ENCODE data around the gene MEGF6. TPM values are rescaled to one million over a fixed set of nuclear protein-coding genes. Genes with fewer than 3 reads are reported as not detected.

Gene MEGF6
- total RNA-seq, 1 donor = 2.2 TPM

DNA sequence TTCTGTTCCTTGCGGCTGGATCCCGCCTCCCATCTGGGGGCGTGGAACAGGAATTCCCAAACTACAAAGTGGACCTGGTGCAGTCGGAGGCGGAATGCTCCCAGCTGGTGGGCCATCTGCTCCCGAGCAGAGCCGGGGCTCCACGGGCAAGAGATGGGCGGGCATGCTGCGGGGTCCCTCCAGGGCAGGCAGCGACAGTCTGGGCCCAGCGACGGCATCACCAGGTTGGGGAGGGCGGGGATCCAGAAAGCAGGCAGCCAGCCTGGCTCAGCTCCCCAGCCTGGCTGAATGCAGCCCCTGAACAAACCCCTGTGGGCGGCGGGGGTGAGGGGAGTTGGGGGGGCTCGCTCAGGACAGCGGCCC, 3.6 kb downstream of the MEGF6 start:
- no peak overlapping the region for H3K4me3 ChIP-seq (ENCODE audit: low read depth, low read length)
- TF ChIP-seq, protein P1, sequence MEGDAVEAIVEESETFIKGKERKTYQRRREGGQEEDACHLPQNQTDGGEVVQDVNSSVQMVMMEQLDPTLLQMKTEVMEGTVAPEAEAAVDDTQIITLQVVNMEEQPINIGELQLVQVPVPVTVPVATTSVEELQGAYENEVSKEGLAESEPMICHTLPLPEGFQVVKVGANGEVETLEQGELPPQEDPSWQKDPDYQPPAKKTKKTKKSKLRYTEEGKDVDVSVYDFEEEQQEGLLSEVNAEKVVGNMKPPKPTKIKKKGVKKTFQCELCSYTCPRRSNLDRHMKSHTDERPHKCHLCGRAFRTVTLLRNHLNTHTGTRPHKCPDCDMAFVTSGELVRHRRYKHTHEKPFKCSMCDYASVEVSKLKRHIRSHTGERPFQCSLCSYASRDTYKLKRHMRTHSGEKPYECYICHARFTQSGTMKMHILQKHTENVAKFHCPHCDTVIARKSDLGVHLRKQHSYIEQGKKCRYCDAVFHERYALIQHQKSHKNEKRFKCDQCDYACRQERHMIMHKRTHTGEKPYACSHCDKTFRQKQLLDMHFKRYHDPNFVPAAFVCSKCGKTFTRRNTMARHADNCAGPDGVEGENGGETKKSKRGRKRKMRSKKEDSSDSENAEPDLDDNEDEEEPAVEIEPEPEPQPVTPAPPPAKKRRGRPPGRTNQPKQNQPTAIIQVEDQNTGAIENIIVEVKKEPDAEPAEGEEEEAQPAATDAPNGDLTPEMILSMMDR (IDR thresholded peaks at IDR 0.05; ENCODE audit: insufficient read depth, low read depth, low read length) = no peak
- DNase-seq (ENCODE audit: low read depth) = no peak

DNA sequence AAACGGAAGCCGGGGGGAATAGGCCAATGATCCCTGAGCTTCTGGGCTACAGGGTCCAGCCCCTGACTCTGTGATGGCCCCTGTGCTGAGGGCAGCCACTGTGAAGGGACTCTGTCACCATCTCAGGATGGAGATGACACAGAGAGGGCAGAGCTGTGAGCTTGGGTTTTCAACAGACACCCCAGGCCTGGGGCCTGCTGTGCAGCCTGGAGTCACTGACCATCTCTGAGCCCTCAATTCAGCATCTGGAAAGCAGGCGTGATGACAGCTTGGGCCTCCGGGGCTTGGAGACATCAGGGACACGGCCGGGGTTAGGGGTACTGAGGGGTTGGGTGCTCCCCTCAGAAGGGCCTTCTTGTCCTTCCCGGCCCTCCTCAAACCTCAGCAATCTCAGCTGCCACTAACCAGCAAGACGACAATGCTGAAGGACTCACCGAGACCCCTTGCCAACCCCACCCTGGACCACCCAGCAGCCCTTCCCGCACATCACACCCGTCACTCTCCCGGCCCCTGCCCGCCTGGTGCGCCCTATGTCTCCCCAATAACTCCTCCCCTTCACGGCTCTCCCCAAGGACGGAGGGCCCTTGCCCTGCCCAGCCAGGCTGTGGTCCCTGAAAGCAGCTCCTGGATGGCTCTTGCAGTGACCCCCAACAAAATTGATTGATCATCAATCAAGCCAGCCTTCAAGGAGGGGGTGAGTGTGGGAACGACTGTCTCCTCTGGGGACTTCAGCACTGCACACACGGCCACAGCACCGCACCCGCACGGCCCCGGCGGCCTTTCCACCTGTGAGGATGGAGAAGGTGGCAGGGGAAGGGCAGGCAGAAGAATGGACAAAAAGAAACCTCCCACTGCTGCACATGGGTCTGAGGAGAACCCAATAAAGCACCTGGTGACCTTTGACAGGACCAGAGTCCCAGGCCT, 4.3 kb downstream of the MEGF6 start:
- TF ChIP-seq, protein P1 (IDR thresholded peaks at IDR 0.05; ENCODE audit: insufficient read depth, low read depth, low read length) = no peak
- no peak for DNase-seq (ENCODE audit: low read depth)
- no peak overlapping the region for H3K4me3 ChIP-seq (ENCODE audit: low read depth, low read length)

DNA sequence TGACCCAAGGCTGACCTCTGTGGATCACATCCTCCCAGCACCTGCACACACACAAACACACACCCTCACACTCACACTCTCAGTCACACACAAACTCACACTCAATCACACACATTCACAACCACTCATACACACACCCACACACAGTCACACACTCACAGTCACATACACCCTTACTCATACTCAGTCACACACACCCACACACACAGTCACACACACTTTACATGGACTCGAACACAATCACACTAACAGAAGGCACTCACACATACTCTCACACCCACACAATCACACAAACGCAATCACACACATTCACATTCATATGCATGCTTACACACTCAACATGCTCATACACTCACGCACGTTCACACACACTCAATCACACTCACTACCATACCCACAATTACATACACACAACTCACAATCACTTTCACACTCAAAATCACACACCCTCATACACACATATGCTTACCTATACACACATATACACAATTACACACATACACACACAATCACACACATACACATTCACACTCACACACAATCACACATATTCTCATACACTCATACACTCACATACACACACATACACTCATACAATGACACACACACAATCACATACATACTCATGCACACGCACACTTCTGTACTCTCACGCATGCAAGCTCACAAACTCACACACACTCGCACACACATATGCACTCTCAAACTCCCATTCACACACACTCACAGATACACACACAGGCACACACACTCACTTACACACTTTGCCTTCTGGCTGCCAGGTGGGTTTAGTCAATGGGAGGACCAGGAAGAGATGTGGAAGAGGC, 6.1 kb downstream of the MEGF6 start:
- DNase-seq (ENCODE audit: low read depth) = no peak
- no peak overlapping the region for H3K4me3 ChIP-seq (ENCODE audit: low read depth, low read length)
- TF ChIP-seq, protein P1 (IDR thresholded peaks at IDR 0.05; ENCODE audit: insufficient read depth, low read depth, low read length) = no peak

DNA sequence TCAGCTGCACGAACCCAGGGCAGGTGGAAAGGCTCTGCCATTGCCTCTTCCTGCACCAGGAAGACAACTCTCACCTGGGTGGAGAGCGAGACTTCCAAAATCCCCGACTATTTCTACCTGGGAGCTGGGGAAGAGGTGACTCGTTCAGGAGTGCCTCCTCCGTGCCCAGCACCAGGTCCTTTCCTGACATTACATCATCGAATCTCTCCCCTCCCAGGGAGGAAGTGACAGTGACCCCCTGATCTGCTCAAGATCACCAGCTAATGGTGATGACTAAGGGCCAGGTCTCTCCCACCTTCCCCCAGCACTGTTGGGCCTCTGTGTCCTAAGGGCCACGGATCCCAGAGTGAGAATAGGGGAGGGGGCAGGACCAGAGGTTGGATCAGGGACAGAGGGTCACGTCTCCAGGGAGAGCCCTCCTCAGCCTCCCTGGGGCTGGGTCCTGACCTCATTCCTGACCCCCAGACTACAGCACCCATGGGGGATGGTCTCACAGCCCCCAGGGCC, 6.8 kb downstream of the MEGF6 start:
- no peak for DNase-seq (ENCODE audit: low read depth)
- H3K4me3 ChIP-seq (ENCODE audit: low read depth, low read length) = no peak overlapping the region
- TF ChIP-seq, protein P1 (IDR thresholded peaks at IDR 0.05; ENCODE audit: insufficient read depth, low read depth, low read length) = no peak

DNA sequence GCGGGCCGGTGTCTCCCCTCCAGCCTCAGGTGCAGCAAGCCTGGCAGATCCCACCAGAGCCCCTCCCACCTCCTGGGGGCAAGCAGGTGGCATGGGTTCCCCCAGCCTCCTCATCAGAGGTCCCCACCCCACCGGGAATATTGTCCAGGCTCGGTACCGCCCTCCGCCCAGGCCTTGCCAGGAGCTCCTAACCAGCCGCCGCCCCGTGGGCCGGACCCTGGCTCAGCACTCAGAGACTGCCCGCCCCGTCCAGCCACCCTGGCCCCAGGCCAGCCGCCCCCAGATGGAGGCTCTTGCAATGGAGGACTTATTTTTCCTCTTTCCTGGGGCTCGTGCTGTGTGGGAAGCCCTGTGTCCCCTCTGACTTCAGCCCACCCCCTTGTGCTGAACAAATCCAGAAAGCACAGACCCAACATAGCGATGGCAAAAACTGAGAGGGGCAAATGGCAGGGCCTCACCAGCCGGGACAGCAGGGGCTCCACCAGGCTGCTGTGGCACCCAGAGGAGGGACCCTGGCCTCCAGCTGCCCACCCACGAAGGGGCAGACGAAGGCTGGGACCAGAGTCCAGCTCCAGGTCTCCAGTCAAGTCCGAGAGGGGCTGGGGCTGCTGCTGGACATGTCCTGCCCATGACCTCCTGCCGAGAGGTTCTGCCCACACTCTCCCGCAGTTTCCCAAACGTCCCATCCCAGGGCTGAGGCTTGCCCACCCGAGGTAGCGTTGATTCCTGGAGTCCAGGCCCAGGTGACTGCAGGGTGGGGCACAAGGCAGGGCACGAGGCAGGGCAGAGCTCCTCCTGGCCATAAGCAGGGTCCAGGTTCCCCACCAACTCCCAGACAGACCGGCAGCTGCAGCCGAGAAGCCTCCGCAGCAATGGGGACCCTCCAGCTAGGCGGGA, 7.5 kb downstream of the MEGF6 start:
- DNase-seq (ENCODE audit: low read depth) = no peak
- TF ChIP-seq, protein P1 (IDR thresholded peaks at IDR 0.05; ENCODE audit: insufficient read depth, low read depth, low read length) = no peak
- H3K4me3 ChIP-seq (ENCODE audit: low read depth, low read length) = no peak overlapping the region

DNA sequence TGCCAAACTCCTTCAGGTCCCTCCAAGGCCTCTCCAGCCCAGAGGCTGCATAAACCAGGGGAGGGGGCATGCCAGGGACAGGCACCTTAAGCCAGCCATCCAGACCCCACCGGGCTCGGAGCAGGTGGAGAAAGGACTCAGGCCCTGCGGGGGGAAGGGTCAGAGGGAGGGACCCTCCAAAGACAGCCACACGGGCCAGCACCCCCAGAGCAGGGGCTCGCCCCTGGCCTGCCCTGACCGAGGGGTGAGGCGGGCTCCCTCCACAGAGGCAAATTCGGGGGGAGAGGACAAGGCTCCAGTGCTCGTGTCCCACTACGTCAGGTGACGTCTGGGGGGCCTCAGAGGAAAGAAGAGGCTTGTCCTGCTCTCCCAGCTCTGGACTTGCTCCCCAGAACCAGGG, 8.2 kb downstream of the MEGF6 start:
- DNase-seq (ENCODE audit: low read depth) = no peak
- no peak overlapping the region for H3K4me3 ChIP-seq (ENCODE audit: low read depth, low read length)
- TF ChIP-seq, protein P1 (IDR thresholded peaks at IDR 0.05; ENCODE audit: insufficient read depth, low read depth, low read length) = no peak
